HG03565 (cell line): ENCODE results near the gene PIP5K1C.
"Not testable (repeated sequence)": the region's sequence is repeated elsewhere in the genome, so short reads cannot be mapped to it uniquely, and the experiment has no call there.

Experiments used
- ATAC-seq: cut with Tn5 transposase; IDR thresholded peaks from one replicate; pipeline ENCODE4 v1.9.1; 2021; ENCODE audit warnings: mild to moderate bottlenecking, moderate library complexity; ENCODE audit not compliant: unreplicated experiment

Gene PIP5K1C

GRCh38 chr19:3678188-3678587 lies 22.1 kb downstream of the PIP5K1C start:
- ATAC-seq, result no peak

DNA sequence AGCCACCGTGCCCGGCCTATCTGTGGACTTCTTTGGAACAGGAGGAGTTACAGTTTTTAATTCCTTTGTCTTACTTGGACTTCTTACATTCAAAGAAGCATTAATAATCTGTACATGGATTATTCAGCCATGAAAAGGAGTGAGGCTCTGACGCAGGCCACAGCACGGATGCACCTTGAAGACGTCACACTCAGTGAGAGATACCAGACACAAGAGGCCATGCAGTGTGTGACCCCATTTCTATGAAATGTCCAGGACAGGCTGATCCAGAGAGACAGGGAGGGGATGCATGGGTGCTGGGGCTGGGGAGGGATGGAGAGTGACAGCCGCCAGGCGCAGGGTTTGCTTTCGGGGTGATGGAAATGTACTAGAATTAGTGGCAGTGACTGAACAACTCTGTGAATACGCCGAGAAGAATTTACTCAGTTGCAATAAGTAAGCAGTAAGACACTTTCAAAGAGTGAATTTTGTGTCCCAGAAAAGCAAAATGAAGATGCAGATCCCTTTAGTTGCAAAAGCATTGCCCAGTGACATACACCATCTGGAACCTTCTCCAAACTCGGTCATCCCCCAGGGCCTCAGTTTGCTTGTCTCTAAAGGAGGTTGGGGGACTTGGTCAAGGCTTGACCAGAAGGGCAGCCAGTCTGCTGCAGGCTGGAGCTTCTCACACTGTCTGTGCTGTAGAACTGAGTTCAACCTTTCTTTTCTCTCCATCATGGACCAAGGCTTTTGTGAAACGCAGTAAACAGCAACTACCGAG lies 25.3 kb downstream of the PIP5K1C start:
- ATAC-seq, result no peak

GRCh38 chr19:3673506-3674439 lies 26.5 kb downstream of the PIP5K1C start:
- ATAC-seq, result no peak

DNA sequence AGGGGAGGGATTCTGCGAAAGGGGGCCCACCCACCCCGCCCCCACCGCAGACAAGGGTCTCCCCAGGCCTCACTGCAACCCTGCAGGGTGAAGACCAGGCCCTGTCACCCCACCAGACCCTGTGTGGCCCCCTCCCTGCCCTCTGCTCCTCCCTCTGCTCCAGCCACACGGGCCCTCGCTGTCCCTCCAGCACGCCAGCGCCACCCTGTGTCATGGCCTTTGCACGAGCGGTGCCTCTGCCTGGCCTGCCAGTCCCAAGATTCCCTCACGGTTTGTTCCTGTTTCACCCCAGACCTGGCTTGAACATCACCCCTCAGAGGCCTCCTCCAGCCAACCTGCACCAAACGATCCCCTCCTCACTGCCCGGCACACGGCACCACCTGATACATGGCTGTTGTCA lies 27.3 kb downstream of the PIP5K1C start:
- no peak for ATAC-seq

DNA sequence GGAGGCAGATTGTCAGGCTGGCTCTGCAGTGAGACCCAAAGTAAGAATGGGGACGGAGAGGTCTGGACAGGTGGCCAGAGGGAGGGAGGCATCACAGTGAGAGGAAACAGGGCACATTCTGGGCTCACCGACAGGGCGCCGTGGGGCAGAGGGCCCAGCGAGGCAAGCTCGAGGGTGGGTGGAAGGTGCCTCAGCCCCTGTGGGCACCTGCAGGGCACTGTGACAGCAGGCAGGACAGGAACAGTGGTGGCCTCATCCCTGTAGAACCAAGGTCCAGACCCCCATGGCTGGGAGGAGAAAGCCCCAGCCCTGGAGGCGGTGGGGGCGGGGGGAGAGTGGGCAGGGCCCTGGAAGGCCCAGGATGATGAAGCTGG lies 27.7 kb downstream of the PIP5K1C start:
- ATAC-seq, result no peak

DNA sequence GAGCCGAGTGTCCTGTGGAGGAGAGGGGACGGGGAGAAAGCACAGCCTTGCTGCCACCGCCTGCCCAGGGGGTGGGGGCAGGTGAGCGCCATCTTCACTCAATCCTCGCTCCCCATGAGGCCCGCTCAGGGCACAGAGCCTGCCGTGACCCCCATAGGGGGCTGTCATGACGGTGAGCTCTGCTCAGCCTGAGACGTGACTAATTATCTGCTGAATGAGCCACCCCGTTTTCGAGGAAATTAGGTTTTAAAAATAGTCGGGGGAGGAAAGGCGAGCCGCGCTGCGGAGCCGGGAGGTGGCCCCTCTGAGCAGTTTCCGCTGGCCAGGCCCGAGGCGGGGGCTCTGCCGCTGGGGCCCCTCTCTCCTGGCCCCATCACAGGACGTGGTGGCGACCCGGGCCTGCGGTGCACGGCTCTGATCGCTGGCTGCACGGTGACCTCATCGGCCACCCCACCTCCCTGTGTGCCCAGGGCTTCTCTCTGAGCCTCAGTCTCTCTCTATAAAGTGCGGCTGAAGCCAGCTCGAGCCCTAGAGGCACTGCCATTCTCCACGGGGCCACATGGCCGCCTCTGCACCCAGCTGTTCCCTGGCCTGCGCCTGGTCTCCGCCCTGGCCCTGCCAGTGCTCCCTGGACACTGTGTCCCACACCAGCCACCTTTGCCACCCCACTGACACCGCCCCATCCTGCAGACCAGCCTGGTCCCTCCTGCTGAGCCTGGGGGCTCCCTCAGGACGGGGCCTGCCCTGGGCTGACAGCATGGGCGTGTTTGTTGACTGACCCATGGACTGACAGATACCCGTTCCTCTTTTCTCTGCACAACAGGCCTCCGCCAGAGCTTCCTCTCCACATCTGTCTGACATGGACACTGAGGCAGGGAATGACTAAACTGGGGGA lies 28.3 kb downstream of the PIP5K1C start:
- ATAC-seq, result no peak

GRCh38 chr19:3670796-3671679 lies 29.2 kb downstream of the PIP5K1C start:
- ATAC-seq, result no peak

GRCh38 chr19:3669947-3670795 lies 30.1 kb downstream of the PIP5K1C start:
- no peak for ATAC-seq

GRCh38 chr19:3669082-3669946 lies 31.0 kb downstream of the PIP5K1C start:
- ATAC-seq, result no peak

GRCh38 chr19:3668331-3669081 lies 31.8 kb downstream of the PIP5K1C start:
- ATAC-seq, result no peak

DNA sequence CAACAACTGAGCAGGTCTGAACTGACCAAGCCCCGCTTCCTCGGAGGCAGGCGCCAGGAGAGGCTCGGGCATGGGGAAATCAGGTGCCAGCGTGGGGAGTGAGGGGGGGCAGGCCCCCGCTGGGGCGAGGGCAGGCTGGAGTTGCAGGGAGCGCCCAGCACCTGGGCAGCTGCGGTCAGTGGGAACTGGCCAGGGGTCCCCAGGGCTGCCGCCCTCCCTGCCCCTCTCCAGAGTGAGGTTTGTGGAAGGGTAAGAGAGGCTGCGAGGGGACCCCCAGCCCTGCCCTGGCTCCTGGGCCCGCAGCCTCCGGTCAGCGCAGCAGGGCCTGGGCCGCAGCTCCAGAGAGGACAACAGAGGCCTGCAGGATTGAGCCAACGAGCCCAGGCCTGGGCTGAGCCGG lies 32.5 kb downstream of the PIP5K1C start:
- no peak for ATAC-seq

DNA sequence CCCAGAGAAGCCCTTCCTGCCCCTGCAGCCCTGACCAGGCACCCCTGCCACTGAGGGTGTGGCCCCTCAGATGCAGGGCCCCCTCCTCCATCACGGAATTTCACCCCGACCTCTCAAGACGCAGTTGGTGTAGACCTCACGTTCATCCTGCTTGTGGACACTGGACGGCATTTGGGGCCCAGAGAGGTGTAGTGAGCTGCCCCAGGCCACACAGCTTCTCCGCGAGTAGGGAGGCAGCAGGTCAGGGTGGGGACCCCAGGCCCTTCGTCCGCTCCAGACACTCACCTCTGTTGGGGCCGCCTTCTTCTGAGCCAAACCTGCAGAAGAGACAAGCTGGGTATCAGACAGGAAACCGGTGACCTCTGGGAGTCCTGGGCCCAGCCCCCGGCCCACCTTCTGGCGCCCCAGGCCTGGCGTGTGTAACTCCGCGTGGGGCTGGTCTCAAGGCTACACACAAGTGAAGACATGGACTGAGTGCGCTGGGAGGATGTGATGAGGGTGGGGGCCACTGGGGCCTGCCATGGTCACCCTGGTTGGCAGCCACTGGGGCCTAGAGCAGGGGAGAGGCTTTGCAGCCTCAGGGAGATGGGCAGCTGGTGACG lies 33.1 kb downstream of the PIP5K1C start:
- ATAC-seq, result no peak

- ATAC-seq, result not testable (repeated sequence)
These were observed 33.8 kb downstream of the PIP5K1C start for GRCh38 chr19:3666545-3666856.

DNA sequence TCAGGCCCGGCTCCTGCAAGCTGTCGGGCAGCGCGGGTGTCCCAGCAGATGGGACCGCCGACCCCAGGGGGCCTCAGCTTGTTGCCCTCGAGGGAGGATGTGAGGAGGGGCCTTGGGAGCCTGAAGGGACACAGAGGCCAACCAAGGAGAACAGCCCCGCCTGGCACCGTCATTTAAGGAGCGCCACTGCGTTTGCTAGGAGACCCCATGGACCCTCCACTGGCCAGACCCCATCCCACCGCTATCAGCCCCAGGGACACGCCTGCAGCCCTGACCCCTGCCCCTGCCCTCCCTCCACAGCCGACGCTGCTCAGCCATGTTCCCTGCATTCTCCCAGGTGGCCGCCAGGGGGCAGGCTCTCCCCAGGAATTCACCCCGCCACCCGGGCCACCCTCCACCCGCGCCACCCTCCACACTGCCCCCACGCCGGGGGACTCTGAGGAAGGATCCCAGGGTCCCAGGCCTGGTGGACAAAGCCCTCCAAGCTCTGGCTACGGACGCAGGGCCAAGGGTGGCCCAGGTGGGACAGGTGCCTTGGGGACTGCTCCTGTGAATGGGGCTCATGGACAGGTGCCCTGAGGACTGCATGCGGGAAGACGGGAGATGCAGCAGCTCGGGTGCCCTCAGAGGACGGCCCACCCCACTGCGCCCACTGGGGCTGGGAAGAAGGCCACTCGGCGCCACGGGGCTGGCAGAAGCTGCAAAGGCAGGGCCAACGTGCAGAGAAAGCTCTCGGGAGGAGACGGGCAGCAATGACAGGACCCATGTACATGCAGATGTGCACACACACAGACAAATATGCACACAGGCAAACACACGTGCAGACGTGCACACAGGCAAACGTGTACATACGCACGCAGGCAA lies 34.4 kb downstream of the PIP5K1C start:
- no peak for ATAC-seq

GRCh38 chr19:3664879-3665642 lies 35.2 kb downstream of the PIP5K1C start:
- no peak for ATAC-seq

DNA sequence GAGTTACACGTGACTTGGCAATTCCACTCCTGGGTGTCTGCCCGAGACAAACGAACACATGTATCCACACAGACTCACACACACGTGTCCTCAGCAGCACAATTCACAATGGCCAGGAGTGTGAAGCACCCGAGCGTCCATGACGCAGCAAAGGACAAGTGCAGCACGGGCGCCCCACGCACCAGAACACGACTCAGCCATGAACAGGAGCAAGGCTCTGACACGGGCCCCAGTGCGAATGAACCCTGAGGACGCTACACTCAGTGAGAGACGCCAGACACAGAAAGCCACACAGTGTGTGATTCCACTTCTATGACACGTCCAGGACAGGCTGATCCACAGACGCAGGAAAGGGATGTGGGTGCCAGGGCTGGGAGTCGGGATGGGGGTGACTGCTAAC lies 36.4 kb downstream of the PIP5K1C start:
- no peak for ATAC-seq
